ENCODE measurements around the gene USP17L13.
"Not testable (repeated sequence)": the region's sequence is repeated elsewhere in the genome, so short reads cannot be mapped to it uniquely, and the experiment has no call there.

DNA sequence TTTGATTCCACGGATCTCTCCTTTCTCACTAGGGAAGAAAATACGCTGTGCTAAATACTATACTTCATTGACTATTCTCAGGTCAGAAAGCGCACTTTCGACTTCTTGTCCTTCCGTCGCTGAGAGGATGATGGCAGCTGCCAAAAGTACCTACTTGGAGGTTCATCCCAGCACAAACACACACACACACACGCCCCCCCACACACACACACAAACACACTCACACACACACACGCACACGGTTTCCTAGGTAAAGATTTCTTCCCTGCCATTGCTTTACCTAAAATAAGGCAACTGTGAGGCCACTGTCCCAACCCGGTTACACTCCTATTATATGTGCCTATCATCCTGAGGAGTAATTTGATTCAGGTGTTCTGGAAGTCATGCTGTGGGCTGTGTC is 47.0 kb downstream of the USP17L13 start:
- TF ChIP-seq, protein P1, sequence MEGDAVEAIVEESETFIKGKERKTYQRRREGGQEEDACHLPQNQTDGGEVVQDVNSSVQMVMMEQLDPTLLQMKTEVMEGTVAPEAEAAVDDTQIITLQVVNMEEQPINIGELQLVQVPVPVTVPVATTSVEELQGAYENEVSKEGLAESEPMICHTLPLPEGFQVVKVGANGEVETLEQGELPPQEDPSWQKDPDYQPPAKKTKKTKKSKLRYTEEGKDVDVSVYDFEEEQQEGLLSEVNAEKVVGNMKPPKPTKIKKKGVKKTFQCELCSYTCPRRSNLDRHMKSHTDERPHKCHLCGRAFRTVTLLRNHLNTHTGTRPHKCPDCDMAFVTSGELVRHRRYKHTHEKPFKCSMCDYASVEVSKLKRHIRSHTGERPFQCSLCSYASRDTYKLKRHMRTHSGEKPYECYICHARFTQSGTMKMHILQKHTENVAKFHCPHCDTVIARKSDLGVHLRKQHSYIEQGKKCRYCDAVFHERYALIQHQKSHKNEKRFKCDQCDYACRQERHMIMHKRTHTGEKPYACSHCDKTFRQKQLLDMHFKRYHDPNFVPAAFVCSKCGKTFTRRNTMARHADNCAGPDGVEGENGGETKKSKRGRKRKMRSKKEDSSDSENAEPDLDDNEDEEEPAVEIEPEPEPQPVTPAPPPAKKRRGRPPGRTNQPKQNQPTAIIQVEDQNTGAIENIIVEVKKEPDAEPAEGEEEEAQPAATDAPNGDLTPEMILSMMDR (IDR thresholded peaks at IDR 0.05): not testable (repeated sequence)
- TF ChIP-seq POLR2A (IDR thresholded peaks at IDR 0.05): not testable (repeated sequence)
